PC-3 (cell line): ENCODE data around the gene TIMM17B.
"Not testable (repeated sequence)": the region's sequence is repeated elsewhere in the genome, so short reads cannot be mapped to it uniquely, and the experiment has no call there.

Experiments
- EZH2phosphoT487 ChIP-seq: fragments of 300-600 bp; sonication (generic); IDR thresholded peaks from 2 replicates; pipeline ENCODE4 v1.6.1; 2018; ENCODE audit warnings: mild to moderate bottlenecking, antibody characterized with exemption, low read length, borderline replicate concordance
- TF ChIP-seq, protein P1 (sequence below): fragments of 300-600 bp; sonication (generic); conservative IDR thresholded peaks from 2 replicates; pipeline ENCODE4 v1.5.1; 2017; ENCODE audit warnings: antibody characterized with exemption, low read depth, mild to moderate bottlenecking, low read length

DNA sequence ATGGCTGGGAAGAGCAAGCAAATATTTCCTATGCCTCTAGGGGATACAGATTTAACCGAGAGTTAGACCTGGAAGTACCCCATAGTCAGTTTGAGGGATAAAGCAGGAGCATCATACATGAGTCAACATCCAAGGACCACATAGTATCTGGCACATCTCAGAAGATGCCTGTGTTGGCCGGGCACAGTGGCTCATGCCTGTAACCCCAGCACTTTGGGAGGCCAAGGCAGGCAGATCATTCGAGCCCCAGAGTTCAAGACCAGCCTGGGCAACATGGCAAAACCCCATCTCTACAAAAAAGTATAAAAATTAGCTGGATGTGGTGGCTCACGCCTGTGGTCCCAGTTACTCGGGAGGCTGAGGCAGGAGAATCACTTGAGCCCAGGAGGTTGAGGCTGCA, 11.0 kb downstream of the TIMM17B start:
- TF ChIP-seq, protein P1, sequence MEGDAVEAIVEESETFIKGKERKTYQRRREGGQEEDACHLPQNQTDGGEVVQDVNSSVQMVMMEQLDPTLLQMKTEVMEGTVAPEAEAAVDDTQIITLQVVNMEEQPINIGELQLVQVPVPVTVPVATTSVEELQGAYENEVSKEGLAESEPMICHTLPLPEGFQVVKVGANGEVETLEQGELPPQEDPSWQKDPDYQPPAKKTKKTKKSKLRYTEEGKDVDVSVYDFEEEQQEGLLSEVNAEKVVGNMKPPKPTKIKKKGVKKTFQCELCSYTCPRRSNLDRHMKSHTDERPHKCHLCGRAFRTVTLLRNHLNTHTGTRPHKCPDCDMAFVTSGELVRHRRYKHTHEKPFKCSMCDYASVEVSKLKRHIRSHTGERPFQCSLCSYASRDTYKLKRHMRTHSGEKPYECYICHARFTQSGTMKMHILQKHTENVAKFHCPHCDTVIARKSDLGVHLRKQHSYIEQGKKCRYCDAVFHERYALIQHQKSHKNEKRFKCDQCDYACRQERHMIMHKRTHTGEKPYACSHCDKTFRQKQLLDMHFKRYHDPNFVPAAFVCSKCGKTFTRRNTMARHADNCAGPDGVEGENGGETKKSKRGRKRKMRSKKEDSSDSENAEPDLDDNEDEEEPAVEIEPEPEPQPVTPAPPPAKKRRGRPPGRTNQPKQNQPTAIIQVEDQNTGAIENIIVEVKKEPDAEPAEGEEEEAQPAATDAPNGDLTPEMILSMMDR, result not testable (repeated sequence)
- not testable (repeated sequence) for TF ChIP-seq EZH2phosphoT487
